Type B pancreatic cell (in vitro differentiated cells): ENCODE data around the gene GPR137. TPM values are rescaled to one million over a fixed set of nuclear protein-coding genes. Genes with fewer than 3 reads are reported as not detected.

ENCODE experiments used
- DNase-seq: peaks from one replicate; pipeline ENCODE4 v3.0.0; 2021; ENCODE audit warnings: mixed read lengths; ENCODE audit not compliant: unreplicated experiment; ENCODE audit errors: extremely low spot score
- H3K27ac Mint-ChIP-seq: 2 replicates; pipeline ENCODE4 v1.8.0; 2021; ENCODE audit warnings: mild to moderate bottlenecking, mixed read lengths
- H3K27me3 Mint-ChIP-seq: 2 replicates; pipeline ENCODE4 v1.8.0; 2021; ENCODE audit warnings: mixed read lengths
- H3K36me3 Mint-ChIP-seq: 2 replicates; pipeline ENCODE4 v1.8.0; 2021; ENCODE audit warnings: mixed read lengths
- H3K4me1 Mint-ChIP-seq: one replicate; pipeline ENCODE4 v1.8.0; 2021; ENCODE audit warnings: mixed read lengths; ENCODE audit not compliant: unreplicated experiment
- H3K4me3 Mint-ChIP-seq: 2 replicates; pipeline ENCODE4 v1.8.0; 2021; ENCODE audit warnings: mild to moderate bottlenecking, mixed read lengths
- H3K9me3 Mint-ChIP-seq: 2 replicates; pipeline ENCODE4 v1.8.0; 2021; ENCODE audit warnings: mixed read lengths
- total RNA-seq: library from RNA; stranded (reverse); gene quantifications from 2 replicates; pipeline ENCODE4 v1.2.1, GENCODE V29; 2021; ENCODE audit warnings: low replicate concordance
- TF ChIP-seq, protein P1 (sequence below): fragments of 200-600 bp; sonication (generic); conservative IDR thresholded peaks from 2 replicates; pipeline ENCODE4 v1.5.0; 2021; ENCODE audit warnings: antibody characterized with exemption, mild to moderate bottlenecking

GPR137 gene
- total RNA-seq, 1 donor from 2014 or later: 47.9 TPM

GRCh38 chr11:64240435-64241240 is 45.0 kb upstream of the GPR137 start, which contains the start of gene FKBP2:
TSS of gene FKBP2 (plus strand) at chr11:64241095. CDS start at chr11:64242388, 1,293 bp downstream.
- DNase-seq: peak; percentile 99
- Mint-ChIP-seq H3K27me3 (no peaks in the 10 kb centered on the region), H3K4me1 (peaks cover 11% of the 10 kb centered on the region), H3K9me3 (no peaks in the 10 kb centered on the region), H3K27ac (peak within 1 kb of the TSS; percentile 100), H3K4me3 (peak within 1 kb of the TSS; percentile 91), H3K36me3 (peaks cover 3% of the 10 kb centered on the region)
- TF ChIP-seq, protein P1, sequence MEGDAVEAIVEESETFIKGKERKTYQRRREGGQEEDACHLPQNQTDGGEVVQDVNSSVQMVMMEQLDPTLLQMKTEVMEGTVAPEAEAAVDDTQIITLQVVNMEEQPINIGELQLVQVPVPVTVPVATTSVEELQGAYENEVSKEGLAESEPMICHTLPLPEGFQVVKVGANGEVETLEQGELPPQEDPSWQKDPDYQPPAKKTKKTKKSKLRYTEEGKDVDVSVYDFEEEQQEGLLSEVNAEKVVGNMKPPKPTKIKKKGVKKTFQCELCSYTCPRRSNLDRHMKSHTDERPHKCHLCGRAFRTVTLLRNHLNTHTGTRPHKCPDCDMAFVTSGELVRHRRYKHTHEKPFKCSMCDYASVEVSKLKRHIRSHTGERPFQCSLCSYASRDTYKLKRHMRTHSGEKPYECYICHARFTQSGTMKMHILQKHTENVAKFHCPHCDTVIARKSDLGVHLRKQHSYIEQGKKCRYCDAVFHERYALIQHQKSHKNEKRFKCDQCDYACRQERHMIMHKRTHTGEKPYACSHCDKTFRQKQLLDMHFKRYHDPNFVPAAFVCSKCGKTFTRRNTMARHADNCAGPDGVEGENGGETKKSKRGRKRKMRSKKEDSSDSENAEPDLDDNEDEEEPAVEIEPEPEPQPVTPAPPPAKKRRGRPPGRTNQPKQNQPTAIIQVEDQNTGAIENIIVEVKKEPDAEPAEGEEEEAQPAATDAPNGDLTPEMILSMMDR: no peak

- H3K27me3 Mint-ChIP-seq: no peaks in the 10 kb centered on the region
- peaks cover 3% of the 10 kb centered on the region for H3K36me3 Mint-ChIP-seq
- H3K4me3 Mint-ChIP-seq: peak overlapping the region; percentile 91
- no peaks in the 10 kb centered on the region for H3K9me3 Mint-ChIP-seq
- peak; percentile 100 for DNase-seq
- TF ChIP-seq, protein P1: no peak
- H3K27ac Mint-ChIP-seq: peak overlapping the region; percentile 100
- peaks cover 11% of the 10 kb centered on the region for H3K4me1 Mint-ChIP-seq
These were observed 44.5 kb upstream of the GPR137 start for GRCh38 chr11:64241241-64241490.

DNA sequence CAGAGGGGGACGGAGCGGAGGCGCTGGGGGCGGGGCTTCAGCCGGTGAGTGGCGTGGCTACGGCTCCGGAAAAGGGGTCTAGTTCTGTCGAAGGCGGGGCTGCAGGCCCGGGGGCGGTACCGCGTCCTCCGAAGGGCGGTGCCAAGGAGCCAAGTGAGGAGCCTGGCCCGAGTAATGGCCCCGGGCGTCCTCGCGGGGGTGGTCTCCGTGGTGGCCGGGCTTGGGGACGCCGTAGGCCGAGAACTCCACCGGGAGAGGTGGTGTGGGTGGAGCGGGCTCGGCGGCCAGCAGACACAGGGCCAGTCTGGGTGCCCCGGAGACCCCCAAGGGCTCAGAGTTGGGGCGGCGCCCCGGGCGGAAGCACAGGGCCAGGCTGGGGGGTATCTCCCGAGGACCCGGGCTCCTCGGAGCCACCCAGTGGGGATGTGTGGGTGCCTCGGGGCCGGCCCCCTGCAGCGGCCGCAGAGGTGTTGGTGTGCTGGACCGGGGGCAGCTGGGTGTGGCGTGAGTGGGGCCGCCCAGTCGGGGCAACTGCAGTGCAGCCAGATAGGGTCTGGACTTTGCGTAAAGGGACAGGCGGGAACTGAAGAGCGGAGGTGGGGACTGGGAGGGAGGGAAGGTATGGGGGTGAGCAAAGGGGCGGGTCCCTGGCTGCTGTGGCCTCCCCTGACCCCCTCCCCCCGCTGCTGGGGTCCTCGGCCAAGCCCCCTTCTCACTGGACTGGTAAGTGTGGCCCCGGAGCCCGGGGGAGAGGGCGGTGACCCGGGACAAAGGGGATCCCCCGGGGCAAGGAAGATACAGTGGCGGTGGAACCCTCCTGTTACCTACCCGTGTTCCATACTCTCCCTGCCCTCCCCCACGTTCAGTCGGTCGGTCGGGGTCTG is 43.9 kb upstream of the GPR137 start:
- Mint-ChIP-seq H3K4me3 (peak overlapping the region; percentile 91), H3K27ac (peak overlapping the region; percentile 100), H3K9me3 (no peaks in the 10 kb centered on the region), H3K4me1 (peaks cover 11% of the 10 kb centered on the region), H3K27me3 (no peaks in the 10 kb centered on the region), H3K36me3 (peaks cover 3% of the 10 kb centered on the region)
- DNase-seq: no peak
- TF ChIP-seq, protein P1: peak; percentile 14

- H3K27me3 Mint-ChIP-seq: no peaks in the 10 kb centered on the region
- H3K27ac Mint-ChIP-seq: peak overlapping the region; percentile 84
- peaks cover 3% of the 10 kb centered on the region for H3K36me3 Mint-ChIP-seq
- no peaks in the 10 kb centered on the region for H3K9me3 Mint-ChIP-seq
- H3K4me1 Mint-ChIP-seq: peaks cover 16% of the 10 kb centered on the region
- DNase-seq: no peak
- peak overlapping the region; percentile 80 for H3K4me3 Mint-ChIP-seq
- TF ChIP-seq, protein P1: no peak
These were observed 42.3 kb upstream of the GPR137 start for GRCh38 chr11:64243236-64243854.

GRCh38 chr11:64244107-64244506 is 41.5 kb upstream of the GPR137 start:
- peaks cover 3% of the 10 kb centered on the region for H3K36me3 Mint-ChIP-seq
- H3K4me1 Mint-ChIP-seq: peaks cover 16% of the 10 kb centered on the region
- no peaks in the 10 kb centered on the region for H3K9me3 Mint-ChIP-seq
- no peak for DNase-seq
- no peaks in the 10 kb centered on the region for H3K27me3 Mint-ChIP-seq
- H3K27ac Mint-ChIP-seq: peak overlapping the region; percentile 84
- H3K4me3 Mint-ChIP-seq: peak overlapping the region; percentile 80
- TF ChIP-seq, protein P1: no peak
